Panc1 (cell line): ENCODE results near the gene OAT. TPM values are rescaled to one million over a fixed set of nuclear protein-coding genes. Genes with fewer than 3 reads are reported as not detected.

Source experiments
- ATAC-seq: fragments of 200-7000 bp; cut with Tn5 transposase; 2 replicates; pipeline ENCODE4 v1.9.1; 2020; ENCODE audit warnings: mild to moderate bottlenecking, moderate library complexity
- BruUV-seq: library from RNA; stranded (reverse); fragments of 400-500 nt; replicated peaks from 2 replicates; lab custom pipeline; 2021; lab: Mats Ljungman, UMichigan
- CTCF ChIA-PET: fragments of 300-600 bp; sonication (Branson Sonifier 250); formaldehyde crosslinking; loops from one replicate; lab custom pipeline; 2022; ENCODE audit warnings: antibody characterized with exemption; lab: Charles Lee
- POLR2A ChIA-PET: fragments of 300-600 bp; sonication (Branson Sonifier 250); formaldehyde crosslinking; loops from one replicate; lab custom pipeline; 2022; ENCODE audit warnings: antibody characterized with exemption; lab: Charles Lee
- DNase-seq: peaks from one replicate; pipeline ENCODE4 v3.0.0-alpha.2; 2010; ENCODE audit warnings: low read depth, low spot score
- H3K27ac ChIP-seq: 2 replicates; pipeline ENCODE4 v1.5.1; 2011; ENCODE audit warnings: mild to moderate bottlenecking, low read length, inconsistent platforms
- H3K27me3 ChIP-seq: fragments of 200-500 bp; sonication (Bioruptor generic); 2 replicates; pipeline ENCODE4 v1.6.0; 2014; ENCODE audit warnings: low read length, inconsistent platforms; ENCODE audit not compliant: control insufficient read depth, insufficient read depth
- H3K36me3 ChIP-seq: fragments of 200-500 bp; sonication (Bioruptor generic); 2 replicates; pipeline ENCODE4 v1.5.1; 2014; ENCODE audit warnings: inconsistent platforms, mild to moderate bottlenecking, low read length, moderate library complexity; ENCODE audit not compliant: control insufficient read depth, insufficient read depth
- H3K4me1 ChIP-seq: 2 replicates; pipeline ENCODE4 v1.5.1; 2011; ENCODE audit warnings: inconsistent platforms, mild to moderate bottlenecking, low read length, moderate library complexity; ENCODE audit not compliant: control insufficient read depth, insufficient read depth
- H3K4me3 ChIP-seq, 2 experiments: 2 replicates each; pipeline ENCODE4 v1.5.1; 2011 to 2012; ENCODE audit warnings: low read depth in 2 of 2, low read length in 2 of 2, mild to moderate bottlenecking in 2 of 2, inconsistent platforms in 1 of 2, moderate library complexity in 1 of 2
- H3K9me3 ChIP-seq: fragments of 200-500 bp; sonication (Bioruptor generic); 2 replicates; pipeline ENCODE4 v1.5.1; 2014; ENCODE audit warnings: low read depth, mild to moderate bottlenecking, inconsistent platforms, low read length, moderate library complexity; ENCODE audit not compliant: control insufficient read depth, insufficient read depth
- CTCF ChIP-seq: fragments of 450-650 bp; IDR thresholded peaks from 2 replicates; pipeline ENCODE4 v1.5.1; 2017; ENCODE audit warnings: mild to moderate bottlenecking
- POLR2AphosphoS5 ChIP-seq: IDR thresholded peaks from 2 replicates; pipeline ENCODE4 v1.6.1; 2012; ENCODE audit warnings: mild to moderate bottlenecking, low read depth, low read length, moderate library complexity
- REST ChIP-seq, 2 experiments: IDR thresholded peaks; 2 replicates each; pipeline ENCODE4 v1.6.1; 2011 to 2012; ENCODE audit warnings: low read depth in 2 of 2, control low read depth in 1 of 2, low read length in 1 of 2, mild to moderate bottlenecking in 1 of 2, moderate library complexity in 1 of 2; ENCODE audit not compliant: insufficient read depth in 1 of 2
- SIN3A ChIP-seq: IDR thresholded peaks from 2 replicates; pipeline ENCODE4 v1.6.1; 2012; ENCODE audit warnings: low read depth, mild to moderate bottlenecking, low read length, moderate library complexity, borderline replicate concordance; ENCODE audit not compliant: insufficient read depth
- TCF7L2 ChIP-seq: IDR thresholded peaks from 2 replicates; pipeline ENCODE4 v1.6.1; 2011; ENCODE audit warnings: mild to moderate bottlenecking, low read depth, low read length, inconsistent platforms
- in situ Hi-C: cut with HindIII; loops from 2 replicates; pipeline ENCODE4 v1.10.0; 2016; ENCODE audit warnings: low sequenced_read_pairs, low pct_unique_long_range_greater_than_20kb
- intact Hi-C: fragments of 100-400 bp; cut with micrococcal nuclease; formaldehyde crosslinking; loops from one replicate; pipeline ENCODE4 v1.10.0; 2022; ENCODE audit not compliant: unreplicated experiment
- total RNA-seq: library from RNA; stranded (reverse); gene quantifications from one replicate; pipeline ENCODE4 v1.2.1, GENCODE V29; 2021; ENCODE audit not compliant: unreplicated experiment

Gene OAT
- total RNA-seq, 1 experiment from 2014 or later: 166 TPM

DNA sequence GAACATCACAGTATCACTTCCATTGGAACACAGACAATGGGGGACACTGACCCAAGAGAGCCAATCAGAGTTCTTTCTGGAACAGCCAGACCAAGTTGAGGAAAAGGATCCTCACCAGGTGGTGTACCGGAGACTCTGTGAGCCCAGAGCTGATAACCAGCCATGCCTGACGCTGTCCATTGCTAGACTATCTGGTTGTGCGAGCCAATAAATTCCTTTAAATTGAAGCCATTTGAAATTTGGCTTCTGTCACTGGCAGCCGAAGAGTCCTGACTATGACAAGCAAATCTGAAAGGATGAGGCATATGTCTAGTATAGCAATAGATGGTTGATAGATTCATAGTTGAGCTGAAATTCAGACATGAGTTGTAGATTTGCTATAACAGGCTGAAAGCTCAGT, 39.8 kb upstream of the OAT start:
- Histone ChIP-seq H3K36me3 (no peaks in the 10 kb centered on the region), H3K4me1 (0 out of 2 replicates have a peak, but pooled peaks cover 4% of the 10 kb centered on the region), H3K27me3 (peaks cover 25% of the 10 kb centered on the region), H3K9me3 (no peaks in the 10 kb centered on the region), H3K4me3 (no peak overlapping the region), H3K27ac (no peak overlapping the region)
- no peak for DNase-seq
- TF ChIP-seq CTCF (no peak), POLR2AphosphoS5 (no peak), SIN3A (no peak), REST (IDR thresholded peaks at IDR 0.05; ENCODE audit: insufficient read depth in 1 of 2, low read depth in 2 of 2, low read length in 1 of 2) (no peak), TCF7L2 (no peak)
- ATAC-seq: no peak
- in situ Hi-C loops: no loop called here
- intact Hi-C loops: no loop called here
- ChIA-PET CTCF (interaction anchor here (0.6 kb wide), 1 partner anchor 10 kb away, joined by 6 read pairs; no protein-coding TSS in a partner anchor), POLR2A (no interaction called here)
- BruUV-seq: no TSS peak

DNA sequence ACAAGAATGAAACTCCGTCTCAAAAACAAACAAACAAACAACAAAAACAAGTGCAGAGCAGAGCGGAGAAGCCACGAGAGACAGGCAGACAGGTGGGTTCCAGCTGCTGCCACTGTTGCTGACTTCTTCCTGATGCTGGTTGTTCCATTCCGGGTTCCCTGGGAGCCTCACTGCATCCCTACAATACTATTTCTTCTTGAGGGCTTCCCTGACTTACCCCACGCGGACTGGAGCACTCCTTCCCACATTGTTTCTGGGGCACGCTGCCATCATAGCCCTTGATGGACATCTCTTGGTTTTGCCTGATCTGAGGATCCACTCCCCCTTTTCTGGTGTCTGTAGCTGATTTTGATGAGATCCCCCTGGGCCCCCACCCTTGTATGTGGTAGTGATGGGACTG, 36.7 kb upstream of the OAT start:
- Histone ChIP-seq H3K9me3 (no peaks in the 10 kb centered on the region), H3K4me1 (no peaks in the 10 kb centered on the region), H3K27me3 (peaks cover 36% of the 10 kb centered on the region), H3K27ac (no peak overlapping the region), H3K4me3 (no peak overlapping the region), H3K36me3 (no peaks in the 10 kb centered on the region)
- DNase-seq (no peak), ATAC-seq (no peak)
- ChIA-PET CTCF (no interaction called here), POLR2A (no interaction called here)
- in situ Hi-C loops (no loop called here), intact Hi-C loops (no loop called here)
- BruUV-seq: no TSS peak
- TF ChIP-seq POLR2AphosphoS5: no peak
- no peak for TF ChIP-seq CTCF
- no peak for TF ChIP-seq TCF7L2
